K562 (cell line): ENCODE data around the gene PCDH9. TPM values are rescaled to one million over a fixed set of nuclear protein-coding genes. Genes with fewer than 3 reads are reported as not detected.

Source experiments
- ATAC-seq: fragments of 200-7000 bp; cut with Tn5 transposase; 3 replicates; pipeline ENCODE4 v1.9.1; 2020; ENCODE audit warnings: moderate library complexity
- BruUV-seq: library from RNA; stranded (reverse); fragments of 400-500 nt; replicated peaks from 2 replicates; lab custom pipeline; 2021; lab: Mats Ljungman, UMichigan
- CTCF ChIA-PET: fragments of 300-600 bp; formaldehyde crosslinking; extraction: SDS; loops from one replicate; lab custom pipeline; 2021; ENCODE audit warnings: low intra/inter-chr PET ratio; lab: Yijun Ruan, JAX
- POLR2A ChIA-PET: fragments of 300-600, 350-650 bp; sonication (Branson Sonifier 250); formaldehyde crosslinking; extraction: SDS; loops from one replicate; lab custom pipeline; 2021; ENCODE audit warnings: antibody characterized with exemption, inconsistent platforms; lab: Yijun Ruan, JAX
- DNase-seq, 4 experiments: peaks; one replicate each; pipeline versions ENCODE4 v3.0.0 to v3.0.0-alpha.2; 2011 to 2018; ENCODE audit warnings: low spot score in 3 of 4, mixed read lengths in 3 of 4; ENCODE audit errors: extremely low read depth in 1 of 4
- FAIRE-seq: peaks from 2 replicates; lab custom pipeline; 2011; peaks lifted over from hg19 to GRCh38; lab: Jason Lieb, UNC
- H2AFZ ChIP-seq: 2 replicates; pipeline ENCODE4 v1.6.0; 2011; ENCODE audit warnings: low read depth, low read length, control low read depth, inconsistent platforms
- H3K27ac ChIP-seq: fragments of 200-600 bp; 3 replicates; pipeline ENCODE4 v1.8.0; 2011; ENCODE audit warnings: low read depth, mild to moderate bottlenecking, control low read depth, inconsistent platforms, low read length, moderate library complexity, mixed read lengths; ENCODE audit errors: extremely low read depth
- H3K27me3 ChIP-seq, 2 experiments: fragments of 300-600 bp in 1 of 2; 2 replicates in 1 of 2; 3 replicates in 1 of 2; pipeline versions ENCODE4 v1.6.0 to v1.8.0; 2011; ENCODE audit warnings: inconsistent platforms in 2 of 2, low read length in 2 of 2, mild to moderate bottlenecking in 1 of 2, mixed read lengths in 1 of 2, moderate library complexity in 1 of 2; ENCODE audit not compliant: control insufficient read depth in 2 of 2, insufficient read depth in 2 of 2
- H3K36me3 ChIP-seq: fragments of 300-600 bp; 3 replicates; pipeline ENCODE4 v1.8.0; 2011; ENCODE audit warnings: mild to moderate bottlenecking, low read length, inconsistent platforms; ENCODE audit not compliant: control insufficient read depth, insufficient read depth
- H3K4me1 ChIP-seq, 2 experiments: fragments of 200-600 bp in 1 of 2; replicated peaks in 1 of 2; 2 replicates in 1 of 2; 3 replicates in 1 of 2; pipeline versions ENCODE4 v1.5.1 to v1.8.0; 2011; ENCODE audit warnings: inconsistent platforms in 2 of 2, low read length in 2 of 2, mild to moderate bottlenecking in 1 of 2, mixed read lengths in 1 of 2, moderate library complexity in 1 of 2; ENCODE audit not compliant: control insufficient read depth in 2 of 2, insufficient read depth in 2 of 2
- H3K4me2 ChIP-seq: 2 replicates; pipeline ENCODE4 v1.6.1; 2011; ENCODE audit warnings: low read length, control low read depth, inconsistent platforms, mixed read lengths; ENCODE audit not compliant: insufficient read depth
- H3K4me3 ChIP-seq: fragments of 200-600 bp; sonication (generic), shearing (Covaris generic); 2 replicates; pipeline ENCODE4 v1.5.1; 2016; ENCODE audit warnings: control low read depth, inconsistent platforms
- H3K79me2 ChIP-seq: fragments of 200-600 bp; 3 replicates; pipeline ENCODE4 v1.8.0; 2011; ENCODE audit warnings: low read length, inconsistent platforms; ENCODE audit not compliant: control insufficient read depth, insufficient read depth
- H3K9ac ChIP-seq, 2 experiments: 2 replicates each; pipeline versions ENCODE4 v1.6.0 to v1.6.1; 2011; ENCODE audit warnings: low read depth in 2 of 2, low read length in 2 of 2, control low read depth in 1 of 2, inconsistent platforms in 1 of 2, mild to moderate bottlenecking in 1 of 2, mixed read lengths in 1 of 2; ENCODE audit not compliant: insufficient read depth in 1 of 2
- H3K9me1 ChIP-seq: one replicate; pipeline ENCODE4 v1.6.0; 2011; ENCODE audit warnings: inconsistent platforms, mild to moderate bottlenecking, low read length, moderate library complexity; ENCODE audit not compliant: control insufficient read depth, insufficient read depth
- H3K9me3 ChIP-seq: replicated peaks from 2 replicates; pipeline ENCODE4 v1.5.1; 2011; ENCODE audit warnings: low read depth, low read length, inconsistent platforms; ENCODE audit not compliant: control insufficient read depth, insufficient read depth
- H4K20me1 ChIP-seq: replicated peaks from 2 replicates; pipeline ENCODE4 v1.6.1; 2011; ENCODE audit warnings: low read length, inconsistent platforms, mixed read lengths; ENCODE audit not compliant: control insufficient read depth, insufficient read depth
- CCAR2 ChIP-seq: fragments of 200-400 bp; formaldehyde crosslinking; IDR thresholded peaks from 2 replicates; pipeline ENCODE4 v1.6.1; 2017; ENCODE audit warnings: mild to moderate bottlenecking, low read depth, low read length
- CXXC5 ChIP-seq: fragments of 250-450 bp; sonication (Bioruptor Pico); IDR thresholded peaks from 2 replicates; pipeline ENCODE4 v1.8.0; 2022; ENCODE audit warnings: inconsistent platforms, mild to moderate bottlenecking, moderate library complexity
- MIER1 ChIP-seq: fragments of 450-650 bp; IDR thresholded peaks from 2 replicates; pipeline ENCODE4 v1.6.1; 2016; ENCODE audit warnings: antibody characterized with exemption, mild to moderate bottlenecking, low read depth
- PBX2 ChIP-seq, 2 experiments: IDR thresholded peaks in 1 of 2; conservative IDR thresholded peaks in 1 of 2; 2 replicates each; pipeline ENCODE4 v1.6.1; 2016; ENCODE audit warnings: low read depth in 2 of 2, mild to moderate bottlenecking in 1 of 2, missing compliant biosample characterization in 1 of 2, missing genetic modification characterization in 1 of 2, moderate library complexity in 1 of 2
- ZNF696 ChIP-seq: fragments of 250-450 bp; sonication (Bioruptor Pico); conservative IDR thresholded peaks from 2 replicates; pipeline ENCODE4 v1.4.0; 2020; ENCODE audit warnings: mild to moderate bottlenecking, moderate library complexity
- WGBS: fragments of 100-300 bp; shearing (Covaris generic); methylation state at CpG from one replicate; pipeline ENCODE4 v1.1.6; 2016; ENCODE audit warnings: low coverage, mixed read lengths; ENCODE audit not compliant: insufficient coverage; ENCODE audit errors: missing lambda C conversion rate; 5-methylcytosine and 5-hydroxymethylcytosine counted together
- in situ Hi-C: fragments of 300-500 bp; cut with MboI; formaldehyde crosslinking; loops from 4 replicates; pipeline ENCODE4 v1.15.0; 2018; ENCODE audit warnings: inconsistent platforms, mixed read lengths
- intact Hi-C: fragments of 100-400 bp; cut with micrococcal nuclease; formaldehyde crosslinking; loops from 2 replicates; pipeline ENCODE4 v1.14.2; 2022
- polyA plus RNA-seq, 8 experiments: library from polyadenylated mRNA; depleted of rRNA in 4 of 8; stranded (reverse) in 5 of 8; unstranded in 3 of 8; fragments of >200 nt; fragmentation: Nextera tagmentation in 2 of 8; fragmentation: Illumina TruSeq in 1 of 8; extraction: Ambion mirVana in 2 of 8; extraction: Trizol in 1 of 8; gene quantifications; 2 replicates each; pipeline versions ENCODE4 v1.2.1 to v1.2.3, GENCODE V29; 2011 to 2014; ENCODE audit warnings: inconsistent platforms in 1 of 8, missing spikeins in 1 of 8
- total RNA-seq, 7 experiments: library from RNA; depleted of rRNA in 6 of 7; stranded (reverse); fragments of >200 nt in 6 of 7; fragmentation: Illumina TruSeq in 2 of 7; extraction: Trizol in 2 of 7; gene quantifications; 2 replicates each; pipeline versions ENCODE4 v1.2.1 to v1.2.3, GENCODE V29; 2011 to 2021; ENCODE audit warnings: low replicate concordance in 1 of 7

PCDH9 gene
- total and polyA plus RNA-seq, 9 of the 15 experiments (the other 6 are each of a cell fraction or from before 2014, with no cell fraction given), result 1.1 to 6.7 (median 4.9) TPM

DNA sequence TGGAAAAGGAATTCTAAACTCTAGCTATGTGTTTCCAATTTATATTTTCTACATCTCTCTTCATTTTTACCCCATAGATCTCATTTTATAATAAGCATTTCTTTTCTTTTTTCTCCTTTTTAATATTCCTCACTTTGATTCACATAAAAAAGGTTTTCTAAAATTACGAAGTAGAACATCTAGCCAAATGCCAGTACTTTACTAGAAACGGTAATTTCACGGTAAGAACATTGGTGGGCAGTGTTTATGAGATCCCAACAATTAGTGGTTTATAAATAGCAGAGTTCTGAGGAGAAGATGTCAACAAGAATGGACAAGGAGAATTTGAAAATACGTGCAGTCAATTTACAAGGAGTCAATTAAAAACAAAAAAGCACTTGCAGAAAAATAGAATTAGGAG is 94.8 kb downstream of the PCDH9 start:
- H4K20me1 ChIP-seq, result no peaks in the 10 kb centered on the region
- H3K79me2 ChIP-seq, result no peaks in the 10 kb centered on the region
- no peak overlapping the region for H3K4me2 ChIP-seq
- H3K9me1 ChIP-seq, result no peaks in the 10 kb centered on the region
- no peaks in the 10 kb centered on the region for H3K27me3 ChIP-seq
- TF ChIP-seq MIER1 (no peak), PBX2 (CRISPR knock-in tag; IDR thresholded peaks at IDR 0.05; ENCODE audit: low read depth) (no peak), PBX2 (tag; conservative IDR thresholded peaks at IDR 0.05; ENCODE audit: low read depth) (no peak), CCAR2 (no peak), ZNF696 (CRISPR knock-in tag) (no peak), CXXC5 (CRISPR knock-in tag) (no peak)
- 3% methylated on average over 4 of the region's 4 CpGs for WGBS
- CTCF ChIA-PET, result no interaction called here
- H3K27ac ChIP-seq, result peak overlapping the region; percentile 61; the same call in 2 of the 3 replicates
- peak overlapping the region; percentile 81 for H2AFZ ChIP-seq
- POLR2A ChIA-PET, result no interaction called here
- H3K9ac ChIP-seq, result 0 out of 4 replicates have a peak overlapping the region, but pooled peaks of 1 of the 2 experiments have one; percentile 33
- no TSS peak for BruUV-seq
- H3K4me3 ChIP-seq, result no peak overlapping the region
- in situ Hi-C loops (no loop called here), intact Hi-C loops (no loop called here)
- ATAC-seq (peak; percentile 26; the same call in 1 of the 3 replicates), DNase-seq (no peak), FAIRE-seq (no peak)
- peaks cover 0 to 10% of the 10 kb centered on the region in 2 experiments; a peak in 2 of 5 replicates for H3K4me1 ChIP-seq
- H3K36me3 ChIP-seq, result no peaks in the 10 kb centered on the region
- no peaks in the 10 kb centered on the region for H3K9me3 ChIP-seq
